Fibroblast of villous mesenchyme (primary cell): ENCODE results near the gene SNAPC1. TPM values are rescaled to one million over a fixed set of nuclear protein-coding genes. Genes with fewer than 3 reads are reported as not detected.

Experiments used
- DNase-seq: peaks from one replicate; pipeline ENCODE4 v3.0.0-alpha.2; 2010; ENCODE audit warnings: low read depth
- H3K4me3 ChIP-seq: 2 replicates; pipeline ENCODE4 v1.5.1; 2011; ENCODE audit warnings: low read depth, mild to moderate bottlenecking, low read length
- total RNA-seq: library from RNA; depleted of rRNA; stranded (reverse); fragments of >200 nt; gene quantifications from 2 replicates; pipeline ENCODE4 v1.2.3, GENCODE V29; 2012
- TF ChIP-seq, protein P1 (sequence below): IDR thresholded peaks from 2 replicates; pipeline ENCODE4 v1.5.1; 2012; ENCODE audit warnings: low read depth, mild to moderate bottlenecking, low read length; ENCODE audit not compliant: insufficient read depth

SNAPC1 gene
- total RNA-seq, 1 donor, result 27.2 TPM

DNA sequence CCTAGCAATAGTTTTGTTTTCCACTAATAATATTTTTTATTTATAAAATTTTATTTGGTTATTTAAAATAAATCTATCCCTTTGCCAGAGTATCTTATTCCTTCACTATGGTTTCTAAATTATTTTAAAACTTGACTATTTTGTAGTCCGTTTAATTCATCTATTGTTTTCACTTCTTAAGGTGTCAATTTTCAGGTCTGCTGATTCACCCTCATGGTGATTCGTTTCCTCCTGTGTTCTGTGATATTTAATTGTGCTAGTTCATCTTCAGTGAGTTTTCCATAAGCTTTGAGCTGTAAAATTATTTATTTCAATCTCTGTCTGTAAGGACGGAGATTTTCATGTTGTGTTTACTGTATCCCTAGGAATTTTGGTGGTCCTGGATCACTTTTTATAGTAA is 70.6 kb downstream of the SNAPC1 start:
- no peak for DNase-seq
- TF ChIP-seq, protein P1, sequence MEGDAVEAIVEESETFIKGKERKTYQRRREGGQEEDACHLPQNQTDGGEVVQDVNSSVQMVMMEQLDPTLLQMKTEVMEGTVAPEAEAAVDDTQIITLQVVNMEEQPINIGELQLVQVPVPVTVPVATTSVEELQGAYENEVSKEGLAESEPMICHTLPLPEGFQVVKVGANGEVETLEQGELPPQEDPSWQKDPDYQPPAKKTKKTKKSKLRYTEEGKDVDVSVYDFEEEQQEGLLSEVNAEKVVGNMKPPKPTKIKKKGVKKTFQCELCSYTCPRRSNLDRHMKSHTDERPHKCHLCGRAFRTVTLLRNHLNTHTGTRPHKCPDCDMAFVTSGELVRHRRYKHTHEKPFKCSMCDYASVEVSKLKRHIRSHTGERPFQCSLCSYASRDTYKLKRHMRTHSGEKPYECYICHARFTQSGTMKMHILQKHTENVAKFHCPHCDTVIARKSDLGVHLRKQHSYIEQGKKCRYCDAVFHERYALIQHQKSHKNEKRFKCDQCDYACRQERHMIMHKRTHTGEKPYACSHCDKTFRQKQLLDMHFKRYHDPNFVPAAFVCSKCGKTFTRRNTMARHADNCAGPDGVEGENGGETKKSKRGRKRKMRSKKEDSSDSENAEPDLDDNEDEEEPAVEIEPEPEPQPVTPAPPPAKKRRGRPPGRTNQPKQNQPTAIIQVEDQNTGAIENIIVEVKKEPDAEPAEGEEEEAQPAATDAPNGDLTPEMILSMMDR, result no peak
- no peak overlapping the region for H3K4me3 ChIP-seq

DNA sequence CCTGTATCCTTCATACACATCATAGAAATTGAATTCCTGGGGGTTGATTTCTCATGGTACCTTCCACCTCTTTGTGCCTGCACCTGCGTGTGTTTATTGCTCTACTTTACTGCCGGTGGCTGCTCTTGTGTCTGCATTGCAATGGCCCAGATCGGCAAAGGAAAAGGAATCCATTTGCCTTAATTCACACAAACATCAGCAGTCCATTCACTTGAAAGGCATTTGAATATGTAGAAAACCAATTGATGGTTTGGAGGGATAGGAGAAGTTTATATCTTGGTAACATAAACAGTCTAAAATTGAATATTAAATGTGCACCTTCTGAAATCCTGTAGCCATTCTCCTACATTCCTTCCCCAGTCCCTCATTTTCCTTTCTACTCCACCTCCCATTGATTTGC is 74.0 kb downstream of the SNAPC1 start:
- TF ChIP-seq, protein P1, result no peak
- DNase-seq, result no peak
- H3K4me3 ChIP-seq, result no peak overlapping the region

DNA sequence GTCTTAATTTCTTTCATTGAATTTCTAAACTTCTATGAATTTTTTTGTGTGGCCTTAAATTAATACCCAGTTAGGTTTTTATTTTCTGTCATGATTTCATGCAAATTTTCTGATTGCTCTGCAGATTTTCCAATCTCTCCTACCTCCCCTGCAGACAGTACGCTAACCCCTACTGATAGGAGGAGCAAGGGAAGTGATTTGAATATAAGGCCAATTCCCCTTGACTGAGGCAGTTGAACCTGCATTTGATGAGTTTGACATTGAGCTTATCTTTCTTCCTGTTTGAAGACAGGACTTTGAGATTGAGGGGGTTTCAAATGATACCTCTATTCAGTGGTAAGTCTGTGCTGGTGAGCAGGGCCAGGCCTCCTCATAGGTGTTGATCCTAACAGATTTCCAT is 74.6 kb downstream of the SNAPC1 start:
- H3K4me3 ChIP-seq, result no peak overlapping the region
- no peak for DNase-seq
- TF ChIP-seq, protein P1, result no peak

DNA sequence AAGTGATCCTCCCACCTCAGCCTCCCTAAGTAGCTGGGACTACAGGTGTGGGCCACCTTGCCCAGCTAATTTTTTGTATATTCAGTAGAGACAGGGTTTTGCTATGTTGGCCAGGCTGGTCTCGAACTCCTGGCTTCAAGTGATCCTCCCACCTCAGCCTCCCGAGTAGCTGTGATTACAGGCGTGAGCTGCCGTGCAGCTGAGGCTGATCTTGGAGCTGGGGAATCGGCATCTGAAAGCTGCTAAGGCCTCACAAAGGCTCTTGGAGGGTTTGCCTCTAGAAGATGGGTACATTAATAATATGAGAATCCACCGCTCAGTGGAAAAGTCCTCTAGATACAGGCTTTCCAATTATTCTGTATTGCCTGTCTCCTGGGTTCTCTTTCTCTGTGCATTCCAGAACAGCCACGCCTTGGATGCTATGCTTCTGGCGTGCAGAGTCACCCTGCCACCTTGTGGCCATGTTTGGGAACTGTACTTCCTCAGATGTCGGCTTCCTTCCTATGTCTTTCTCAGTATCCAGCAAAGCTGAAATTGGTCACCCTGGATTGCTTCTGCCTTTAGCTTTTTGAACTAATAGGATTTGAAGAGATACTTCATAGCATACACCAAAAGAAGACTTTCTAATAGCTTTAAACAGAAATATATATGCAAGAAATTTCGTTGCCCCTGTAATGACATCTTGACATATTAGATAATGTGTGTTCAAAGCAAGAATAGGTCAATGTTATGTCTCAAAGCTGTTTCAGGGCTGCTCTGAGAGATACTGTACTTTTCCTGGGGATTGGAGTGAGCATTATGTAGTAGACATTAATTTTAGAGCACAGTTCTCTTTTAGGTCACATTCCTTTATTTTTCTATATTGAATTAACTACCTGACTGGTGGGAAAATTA is 75.4 kb downstream of the SNAPC1 start:
- DNase-seq, result peak; percentile 80
- no peak overlapping the region for H3K4me3 ChIP-seq
- TF ChIP-seq, protein P1, result peak; percentile 97

DNA sequence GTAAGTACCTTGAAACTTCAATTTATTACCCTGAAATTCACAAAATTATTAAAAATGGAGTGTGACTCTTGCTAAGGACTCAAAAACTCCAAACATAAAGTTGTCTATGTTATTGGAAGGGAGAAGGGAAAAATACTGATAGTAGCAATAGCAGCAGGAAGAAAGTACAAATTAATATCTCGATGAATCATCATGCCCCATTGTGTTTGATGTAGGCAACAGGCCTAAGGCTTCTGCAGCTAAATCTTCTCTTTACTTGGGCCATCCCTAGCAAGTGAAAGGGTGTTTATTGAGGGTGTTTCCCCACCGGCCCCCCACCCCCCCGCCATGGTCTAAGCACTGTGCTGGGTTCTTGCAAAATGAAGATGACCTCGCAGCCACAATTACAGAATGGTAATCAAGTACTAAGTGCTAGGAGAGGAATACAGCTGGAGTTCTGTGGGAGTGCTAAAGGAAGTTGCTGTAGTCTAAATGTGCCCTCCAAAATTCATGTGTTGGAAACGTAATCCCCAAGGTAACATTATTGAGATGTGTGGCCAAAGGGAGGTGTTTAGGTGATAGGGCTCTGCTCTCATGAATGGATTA is 76.5 kb downstream of the SNAPC1 start:
- DNase-seq, result no peak
- TF ChIP-seq, protein P1, result no peak

DNA sequence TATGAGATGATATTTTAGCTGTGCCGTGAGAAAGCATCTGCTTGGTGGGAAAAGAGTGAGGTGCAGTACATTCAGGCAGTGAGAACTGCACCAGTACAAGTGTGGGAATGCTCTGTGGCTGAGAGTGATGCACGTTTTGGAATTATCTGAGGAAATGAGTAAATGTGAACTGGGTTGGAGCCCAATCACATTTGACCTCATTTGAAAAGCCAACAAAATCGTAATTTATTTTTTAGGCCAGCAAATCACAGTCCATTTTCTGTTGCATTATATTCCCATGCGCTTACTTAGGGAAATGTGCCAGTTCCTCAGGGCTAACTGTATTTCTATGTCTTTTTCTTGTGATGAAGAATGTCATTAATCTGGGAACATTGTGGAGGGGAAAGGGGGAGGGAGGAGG is 77.3 kb downstream of the SNAPC1 start:
- DNase-seq, result peak; percentile 19
- TF ChIP-seq, protein P1, result no peak
- no peak overlapping the region for H3K4me3 ChIP-seq

More for the DNA sequence above, 76.5 kb downstream of the SNAPC1 start:
- no peak overlapping the region for H3K4me3 ChIP-seq
